GM19025 (cell line): ENCODE data around the gene PTCD3.

Experiments used
- ATAC-seq: cut with Tn5 transposase; IDR thresholded peaks from one replicate; pipeline ENCODE4 v1.9.1; 2021; ENCODE audit warnings: mild to moderate bottlenecking, low read depth, moderate library complexity; ENCODE audit not compliant: unreplicated experiment

The PTCD3 gene

DNA sequence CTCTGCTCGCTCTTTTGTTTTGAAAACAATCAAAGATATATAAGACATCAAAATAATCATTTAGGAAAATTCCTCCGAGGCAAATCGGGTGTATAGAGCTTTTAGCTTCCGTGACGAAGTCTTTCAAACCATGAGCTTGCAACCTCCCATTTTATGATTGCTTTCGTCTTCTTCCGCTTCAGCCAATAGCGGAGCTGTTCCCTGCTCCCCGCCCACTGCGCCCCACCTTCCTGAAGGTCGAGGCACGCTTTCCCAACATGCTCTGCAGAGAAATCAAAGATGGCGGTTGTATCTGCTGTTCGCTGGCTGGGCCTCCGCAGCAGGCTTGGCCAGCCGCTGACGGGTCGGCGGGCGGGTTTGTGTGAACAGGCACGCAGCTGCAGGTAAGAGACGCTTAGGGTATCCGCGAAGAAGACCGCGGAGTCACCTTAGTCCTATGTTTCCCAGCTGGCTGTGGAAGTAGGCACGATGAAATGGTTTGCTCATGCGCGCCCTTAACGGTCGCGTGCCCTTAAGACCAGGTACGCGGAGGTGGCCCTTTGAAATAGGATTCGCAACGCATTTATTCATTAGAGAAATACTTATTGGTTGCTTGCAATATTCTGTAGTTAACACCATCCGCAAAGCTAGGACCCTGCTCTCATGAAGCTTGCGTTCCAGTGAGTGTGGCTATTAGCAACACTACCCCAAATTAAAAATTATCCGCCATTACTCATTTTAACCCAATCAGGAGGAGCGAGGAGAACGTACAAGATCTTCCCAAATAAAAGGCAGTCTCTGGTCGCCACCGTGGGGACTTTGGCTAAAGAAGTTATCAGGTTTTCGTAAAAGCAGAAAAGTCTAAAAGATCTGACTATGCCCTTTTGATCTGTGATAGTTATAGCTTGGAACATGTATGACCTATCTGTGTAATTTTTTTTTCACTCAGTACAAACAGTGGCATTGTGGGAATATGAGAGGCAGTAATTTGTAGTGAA is at the start of gene PTCD3:
Gene PTCD3 (plus strand): TSS at position 267 of the 977 bp plus-strand sequence. CDS start 13 bp downstream, at position 280.
- ATAC-seq: peak; percentile 87

DNA sequence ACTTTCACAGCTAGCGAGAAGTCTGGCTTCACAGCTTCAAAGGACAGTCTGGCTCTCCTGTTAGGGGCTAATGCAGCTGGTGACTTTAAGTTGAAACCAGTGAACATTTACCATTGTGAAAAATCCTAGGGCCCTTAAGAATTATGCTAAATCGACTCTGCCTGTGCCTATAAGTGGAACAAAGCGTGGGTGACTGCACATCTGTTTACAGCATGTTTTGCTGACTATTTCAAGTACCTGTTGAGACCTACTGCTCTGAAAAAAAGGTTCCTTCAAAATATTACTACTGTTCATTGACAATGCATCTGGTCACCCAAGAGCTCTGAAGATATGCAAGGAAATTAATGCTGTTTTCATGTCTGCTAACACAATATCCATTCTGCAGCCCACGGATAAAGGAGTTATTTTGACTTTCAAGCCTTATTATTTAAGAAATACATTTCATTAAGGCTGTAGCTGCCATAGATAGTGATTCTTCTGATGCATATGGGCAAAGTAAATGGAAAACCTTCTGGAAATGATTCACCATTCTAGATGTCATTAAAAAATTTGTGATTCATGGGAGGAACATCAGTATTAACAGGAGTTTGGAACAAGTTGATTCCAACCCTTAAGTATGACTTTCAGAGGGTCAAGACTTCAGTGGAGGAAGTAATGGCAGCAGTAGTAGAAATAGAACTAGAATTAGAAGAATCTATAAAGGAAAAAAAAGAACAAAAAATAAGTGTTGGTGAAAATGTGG is 49.3 kb upstream of the PTCD3 start:
- ATAC-seq: no peak

DNA sequence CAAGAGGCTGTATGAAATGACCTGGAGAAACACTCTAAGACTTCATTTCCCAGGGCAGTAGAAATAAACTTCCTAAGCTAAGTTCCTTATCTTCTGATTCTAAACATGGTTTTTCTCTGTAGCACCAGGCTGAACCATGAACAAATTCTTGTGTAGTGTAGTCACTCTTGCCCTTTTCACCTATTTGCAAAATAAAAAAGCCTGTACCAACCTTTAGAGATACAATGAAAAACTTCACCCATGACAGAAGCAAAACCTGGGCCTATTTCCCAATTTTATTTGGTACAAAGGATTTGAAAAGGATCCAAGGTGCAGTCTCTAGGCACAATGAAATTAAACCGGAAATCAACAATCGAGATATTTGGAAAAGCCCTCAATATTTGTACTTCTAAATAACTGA is 44.0 kb upstream of the PTCD3 start:
- ATAC-seq: no peak

DNA sequence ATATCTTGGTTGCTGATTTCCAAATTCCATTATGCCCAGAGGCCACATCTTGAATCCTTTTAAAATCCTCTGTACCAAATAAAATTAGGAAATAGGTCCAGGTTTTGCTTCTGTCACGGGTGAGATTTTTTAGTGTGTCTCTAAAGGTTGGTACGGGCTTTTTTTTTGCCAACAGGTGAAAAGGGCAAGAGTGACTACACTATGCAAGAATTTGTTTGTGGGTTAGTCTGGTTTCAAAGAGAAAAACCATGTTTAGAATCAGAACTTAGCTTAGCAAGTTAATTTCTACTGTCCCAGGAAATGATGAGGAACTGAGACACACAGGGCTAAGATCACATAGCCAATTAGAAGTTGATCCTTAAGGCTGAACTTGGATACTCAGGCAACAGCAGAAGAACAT is 42.0 kb upstream of the PTCD3 start:
- no peak for ATAC-seq

DNA sequence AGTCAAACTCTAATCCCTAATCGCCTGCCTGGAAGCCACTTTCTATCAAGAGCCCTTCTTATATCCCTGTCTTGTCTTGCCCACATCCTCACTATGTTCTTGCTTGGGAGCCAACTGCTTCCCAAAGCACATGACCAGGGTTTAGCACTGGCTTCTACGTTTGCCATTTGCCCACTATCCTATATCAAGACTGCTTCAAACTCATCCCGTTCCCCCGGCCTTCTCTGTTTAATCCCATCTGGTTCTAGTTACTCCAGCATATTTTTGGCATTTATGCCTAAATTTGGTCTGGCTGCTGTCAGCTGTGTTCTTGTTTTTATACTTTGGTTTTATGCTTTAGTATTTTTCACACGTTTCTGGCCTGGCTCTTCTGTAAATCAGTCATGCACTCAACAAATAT is 40.5 kb upstream of the PTCD3 start:
- ATAC-seq: no peak

DNA sequence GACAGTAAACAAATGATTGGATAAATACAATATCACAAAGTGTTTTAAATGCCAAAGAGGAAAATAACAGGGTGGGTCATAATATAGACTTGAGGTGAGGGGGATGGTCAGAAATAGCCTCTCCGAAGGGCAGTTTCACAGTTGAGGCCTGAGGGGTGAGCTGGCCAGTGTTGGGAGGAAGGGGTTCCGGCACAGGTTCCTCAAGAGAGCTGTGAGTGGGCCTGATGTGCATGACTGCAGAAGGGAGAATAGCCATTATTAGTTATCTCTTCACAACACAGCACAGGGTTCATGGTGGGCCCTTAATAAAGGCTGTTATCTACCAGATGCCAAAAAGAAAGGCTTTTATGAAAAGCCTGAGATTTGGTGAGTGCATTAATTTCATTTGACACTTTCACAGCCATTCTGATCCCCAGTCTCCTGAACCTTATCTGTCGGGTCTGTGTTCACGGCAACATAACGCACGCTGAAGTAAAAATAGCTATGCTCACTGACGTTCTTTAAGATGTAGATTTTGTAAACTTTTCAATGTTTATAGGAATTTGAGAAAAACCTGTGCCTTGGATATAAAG is 39.9 kb upstream of the PTCD3 start:
- ATAC-seq: no peak

DNA sequence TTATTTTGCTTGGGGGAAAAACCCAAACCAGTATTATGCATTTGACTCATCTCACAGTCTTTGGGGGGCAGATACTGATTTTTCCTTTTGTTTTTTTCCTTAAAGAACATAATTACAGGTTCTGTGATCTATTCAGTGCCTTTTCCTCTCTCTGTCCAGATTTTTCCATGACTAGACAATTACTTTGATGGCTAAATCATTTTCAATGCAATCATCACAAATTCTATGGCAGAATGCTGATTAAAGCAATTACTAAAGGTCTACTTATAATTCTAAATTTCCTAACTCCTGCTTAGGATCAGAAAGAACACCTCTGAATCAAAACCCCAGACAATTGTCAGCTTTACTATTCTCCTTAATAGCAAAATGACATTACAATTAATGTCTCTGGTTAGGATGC is 39.1 kb upstream of the PTCD3 start:
- no peak for ATAC-seq

DNA sequence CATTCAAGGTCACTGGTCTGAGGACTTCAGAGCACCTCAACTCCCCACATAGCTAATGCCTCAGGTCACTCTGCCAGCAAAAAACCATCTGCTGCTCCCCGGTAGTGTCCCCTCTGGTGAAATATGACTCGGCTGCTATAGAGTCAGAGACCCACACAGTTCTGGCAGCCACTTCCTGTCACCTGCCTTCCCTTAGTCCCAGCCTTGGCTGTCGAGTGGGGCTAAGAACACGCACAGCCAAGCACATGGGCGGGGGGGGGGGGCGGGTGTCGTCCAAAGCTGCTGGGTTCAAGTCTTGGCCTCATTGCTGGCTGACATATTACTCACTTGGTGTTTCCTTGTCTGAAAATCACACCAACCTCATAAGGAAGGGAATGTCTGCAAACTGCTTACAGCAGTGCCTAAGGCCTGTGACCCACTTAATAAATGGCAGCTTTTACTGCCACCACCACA is 37.9 kb upstream of the PTCD3 start:
- ATAC-seq: no peak

DNA sequence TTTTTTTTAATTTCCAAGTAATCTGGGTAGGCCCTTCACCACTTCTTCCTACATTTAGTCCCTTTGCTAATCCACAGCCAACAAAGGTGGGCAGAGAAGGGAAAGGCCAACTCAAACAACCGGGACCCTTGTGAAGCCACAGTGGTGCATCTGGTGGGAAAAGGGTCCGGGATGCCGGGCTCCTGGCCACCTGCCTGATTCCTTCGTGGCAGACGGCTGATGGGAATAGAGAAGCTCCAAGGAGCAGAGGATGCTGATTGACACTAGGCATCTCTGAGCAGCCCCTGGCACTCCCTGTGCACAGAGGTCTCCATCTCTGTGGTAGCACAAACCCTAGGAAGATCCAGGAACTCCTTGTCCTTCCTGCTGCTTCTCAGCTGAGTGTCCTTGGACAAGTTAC is 37.4 kb upstream of the PTCD3 start:
- no peak for ATAC-seq

DNA sequence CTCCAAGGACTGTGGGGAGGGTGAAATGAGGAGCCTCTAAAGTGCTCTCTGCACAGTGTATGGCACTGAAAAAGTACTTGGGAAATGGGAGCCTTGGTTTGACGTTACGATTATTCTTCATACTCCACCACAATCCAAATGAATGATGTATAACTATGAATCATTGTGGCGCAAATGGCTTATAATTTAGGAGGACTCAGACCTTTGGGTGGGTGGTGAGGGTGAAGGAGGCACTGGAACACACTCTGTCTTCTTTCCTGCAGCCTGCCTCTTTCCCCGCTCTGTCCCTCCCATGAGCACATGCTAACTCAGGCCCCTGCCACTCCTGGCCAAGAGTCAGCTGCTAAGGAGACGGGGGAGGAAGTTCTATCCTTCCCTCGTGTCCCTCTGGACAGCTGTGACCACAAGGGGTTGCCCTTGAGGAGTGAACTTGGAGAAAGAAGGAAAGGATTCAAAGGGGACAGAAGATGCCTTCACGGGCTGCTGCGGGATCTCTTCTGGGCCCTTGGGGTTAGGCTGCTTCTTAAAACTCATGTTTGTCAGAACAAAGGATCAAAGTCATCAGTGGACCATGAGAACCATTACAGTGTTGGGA is 36.8 kb upstream of the PTCD3 start:
- no peak for ATAC-seq

DNA sequence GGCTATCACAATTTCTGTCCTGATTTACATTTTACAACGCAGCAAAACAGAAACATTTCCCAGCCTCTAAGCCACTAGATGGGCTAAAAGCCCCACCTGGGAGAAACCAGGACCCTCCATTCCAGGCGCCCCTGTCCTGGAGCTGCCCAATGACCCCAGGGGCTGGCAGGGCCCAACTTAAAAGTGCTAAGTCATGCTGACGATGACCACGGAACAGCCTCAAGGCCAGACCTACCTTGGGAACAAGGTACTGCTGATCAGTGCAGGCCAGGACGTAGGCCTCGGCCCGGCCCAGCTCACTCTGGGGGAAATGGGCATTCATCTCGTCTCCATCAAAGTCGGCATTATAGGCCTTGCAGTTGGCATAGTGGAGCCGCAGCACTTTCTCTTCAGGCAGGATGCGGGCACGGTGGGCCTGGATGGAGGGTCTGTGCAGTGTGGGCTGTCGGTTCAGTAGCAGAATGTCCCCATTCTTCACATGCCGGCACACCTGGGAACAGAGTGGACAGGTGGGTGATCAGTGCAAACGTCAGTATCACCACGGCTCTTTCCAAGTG is 36.2 kb upstream of the PTCD3 start:
- ATAC-seq: no peak

DNA sequence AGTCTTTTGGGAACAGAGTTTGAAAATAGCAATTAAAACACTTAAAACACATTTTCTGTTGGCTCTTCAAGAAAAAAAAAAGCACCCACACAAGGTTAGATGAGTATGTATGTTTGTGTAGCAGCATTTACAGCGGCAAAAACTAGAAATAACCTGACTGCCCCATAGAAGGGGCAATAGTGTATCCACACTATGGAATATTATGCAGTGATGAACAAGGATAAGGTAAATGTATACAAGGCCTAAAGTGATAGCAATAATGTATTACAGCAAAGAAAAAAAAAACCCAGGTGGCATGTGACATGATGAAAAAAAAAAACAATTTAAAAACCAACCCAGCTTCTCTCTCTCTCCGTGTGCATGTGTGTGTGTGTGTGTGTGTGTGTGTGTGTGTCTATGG is 35.2 kb upstream of the PTCD3 start:
- ATAC-seq: no peak

DNA sequence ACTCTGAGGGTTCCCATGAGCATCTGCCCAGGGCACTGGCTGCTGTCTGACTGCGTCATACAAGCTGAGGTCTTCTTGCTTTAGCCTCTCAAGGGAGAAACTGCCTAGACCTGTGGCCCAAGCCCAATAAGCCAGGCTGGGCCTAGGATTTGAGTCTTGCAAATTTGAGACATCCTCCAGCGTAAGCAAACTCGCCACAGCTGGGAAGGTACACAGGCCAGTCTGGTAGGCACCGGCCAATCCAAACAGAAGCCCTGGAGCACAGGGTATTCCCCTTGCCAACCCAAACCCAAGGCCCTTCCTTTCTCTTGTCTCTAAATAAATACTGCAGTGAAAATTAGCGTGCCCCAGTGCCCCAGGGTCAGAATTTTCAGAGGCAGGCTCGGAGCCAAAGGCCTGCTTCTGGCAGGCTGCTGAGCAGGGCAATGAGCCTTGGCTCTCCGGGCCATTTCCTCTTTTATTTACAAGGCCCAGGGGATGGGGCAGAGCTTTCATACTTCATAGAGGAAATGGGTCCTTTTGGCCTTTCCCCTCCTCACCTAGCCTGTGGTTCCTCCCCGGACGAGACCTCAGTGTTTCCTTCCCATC is 33.7 kb upstream of the PTCD3 start:
- peak; percentile 84 for ATAC-seq

DNA sequence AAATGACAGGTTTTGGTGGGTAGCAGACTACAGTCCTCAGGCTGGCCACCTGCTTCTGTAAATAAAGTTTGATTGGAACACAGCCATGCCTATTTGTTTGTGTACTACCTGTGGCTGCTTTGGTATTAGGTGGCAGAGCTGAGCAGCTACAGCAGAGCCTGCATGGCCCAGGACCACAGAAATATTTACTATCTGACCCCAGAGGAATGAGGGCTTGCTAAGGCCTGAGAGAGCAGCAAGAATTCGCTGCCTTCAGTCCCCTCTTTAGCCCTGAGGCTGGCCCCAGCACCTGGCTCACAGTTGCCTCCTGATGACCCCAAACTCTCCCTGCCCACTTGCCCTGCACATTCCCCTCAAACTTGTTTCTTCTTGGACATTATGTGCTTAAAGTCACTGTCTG is 32.8 kb upstream of the PTCD3 start:
- ATAC-seq: no peak

DNA sequence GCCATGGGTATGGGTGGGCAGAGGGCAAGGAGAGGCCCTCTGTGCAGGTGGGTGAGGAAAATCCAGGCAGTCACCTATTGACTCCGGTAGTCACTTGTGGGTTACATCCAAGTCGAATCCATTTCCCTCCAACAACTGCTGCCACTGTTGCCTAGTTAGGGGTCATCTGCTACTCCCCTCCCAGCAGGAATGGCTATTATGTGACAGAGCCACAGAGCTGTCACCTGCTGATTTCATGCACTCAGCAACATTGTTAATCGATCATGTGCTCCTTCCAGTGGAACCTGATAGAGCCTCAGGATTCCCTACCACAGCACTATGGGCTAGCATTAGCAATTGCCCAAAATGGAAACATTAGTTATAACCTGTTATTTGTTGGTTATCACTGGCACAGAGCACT is 31.8 kb upstream of the PTCD3 start:
- ATAC-seq: no peak

DNA sequence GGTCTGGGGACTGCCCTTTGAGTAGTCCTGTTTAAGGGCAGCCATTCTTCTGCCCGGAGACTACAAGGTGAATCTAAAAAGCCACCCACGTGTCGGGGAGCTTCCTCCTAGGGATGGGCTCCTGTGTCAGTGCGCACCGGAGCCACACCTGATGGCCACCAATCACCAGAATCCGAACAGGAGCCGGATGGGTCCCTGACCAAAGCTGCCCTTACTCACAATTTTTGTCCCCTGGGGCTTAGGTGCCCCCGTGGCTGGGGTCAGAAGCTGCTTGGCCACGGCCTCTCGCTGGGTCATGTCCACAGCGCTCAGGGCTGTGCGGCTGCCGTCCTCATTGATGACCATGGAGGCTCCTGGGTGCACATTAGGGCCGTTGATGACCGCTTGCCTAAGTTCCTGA is 31.2 kb upstream of the PTCD3 start:
- ATAC-seq: no peak

DNA sequence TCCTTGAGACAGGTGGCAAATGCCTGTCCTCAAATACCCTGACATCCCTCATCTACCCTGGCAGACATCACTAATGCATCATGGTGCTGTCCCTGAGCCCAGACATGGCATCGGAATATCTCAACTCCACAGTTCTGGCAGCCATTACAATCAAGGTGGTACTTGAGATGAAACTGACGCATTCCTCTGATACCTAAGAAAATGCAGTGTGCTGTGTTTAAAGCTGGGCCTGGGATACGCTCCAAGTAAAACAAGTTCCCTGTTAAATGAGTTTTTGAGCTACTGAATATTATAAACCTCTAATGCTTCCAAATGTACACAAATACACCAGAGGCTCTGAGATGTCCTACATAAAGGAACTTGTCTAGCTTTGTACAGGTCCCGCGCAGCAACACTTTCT is 30.1 kb upstream of the PTCD3 start:
- no peak for ATAC-seq

DNA sequence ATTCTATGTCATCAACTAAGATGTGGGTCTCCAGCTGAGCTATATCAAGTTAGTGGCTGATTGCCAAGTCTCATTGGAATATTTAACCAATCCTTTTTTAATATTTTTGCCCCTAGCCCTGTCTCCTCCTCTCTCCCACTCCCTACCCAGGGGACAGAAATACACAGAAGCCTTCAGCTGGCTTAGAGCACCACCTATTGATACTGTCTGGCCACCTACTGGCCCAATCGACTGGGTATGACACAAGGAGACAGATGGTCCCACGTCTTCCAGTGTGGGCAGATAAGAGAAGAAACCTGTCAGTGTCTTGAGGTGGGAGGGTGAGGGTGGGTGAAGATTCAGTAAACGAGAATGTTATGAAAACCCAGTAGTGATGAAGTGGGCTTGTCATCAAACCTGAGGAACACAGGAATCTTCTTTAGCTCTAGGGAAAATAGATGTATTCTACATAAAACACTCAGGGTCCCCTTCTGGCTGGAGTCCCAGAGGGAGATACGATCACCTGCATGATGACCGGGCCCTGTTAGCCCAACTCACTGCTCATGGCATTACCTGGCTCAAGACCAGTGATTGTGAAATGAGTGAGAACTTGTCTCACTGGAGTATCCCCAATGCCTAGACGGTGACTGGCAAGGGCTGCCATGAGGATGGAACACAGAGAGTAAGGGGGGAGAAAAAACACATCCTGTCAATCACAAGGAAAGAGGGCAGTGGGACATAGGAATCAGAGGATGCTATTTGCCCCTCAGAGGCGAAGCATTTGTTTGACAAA is 27.1 kb upstream of the PTCD3 start:
- no peak for ATAC-seq
